Naive thymus-derived CD8-positive, alpha-beta T cell (primary cell): ENCODE data around the gene OSBPL6. TPM values are rescaled to one million over a fixed set of nuclear protein-coding genes. Genes with fewer than 3 reads are reported as not detected.

Experiments
- ATAC-seq, 2 donors: fragments of 150-1000 bp; cut with Tn5 transposase in 1 of 2; sonication (Bioruptor Pico), chemical (Tn5 transposase) in 1 of 2; 1 replicate in 1 of 2; 2 replicates in 1 of 2; pipeline ENCODE4 v1.10.0; 2021; ENCODE audit warnings: mild to moderate bottlenecking in 2 of 2, moderate library complexity in 2 of 2
- POLR2A ChIA-PET: fragments of 350-600 bp; sonication (Branson Sonifier 250); formaldehyde crosslinking; loops from one replicate; lab custom pipeline; 2021; ENCODE audit warnings: antibody characterized with exemption; lab: Charles Lee
- DNase-seq, 10 donors: peaks; one replicate each; pipeline versions ENCODE4 v3.0.0 to v3.0.0-alpha.2; 2020 to 2022
- H3K27ac Mint-ChIP-seq, 10 donors: one replicate each; pipeline ENCODE4 v1.8.0; 2020 to 2022; ENCODE audit warnings: mild to moderate bottlenecking in 10 of 10, mixed read lengths in 10 of 10, moderate library complexity in 4 of 10, inconsistent platforms in 1 of 10
- H3K27me3 Mint-ChIP-seq, 5 donors: one replicate each; pipeline ENCODE4 v1.8.0; 2021 to 2022; ENCODE audit warnings: mixed read lengths in 5 of 5
- H3K36me3 Mint-ChIP-seq, 3 donors: one replicate each; pipeline ENCODE4 v1.8.0; 2020 to 2022; ENCODE audit warnings: mixed read lengths in 3 of 3, mild to moderate bottlenecking in 2 of 3, inconsistent platforms in 1 of 3
- H3K4me1 Mint-ChIP-seq, 4 donors: one replicate each; pipeline ENCODE4 v1.8.0; 2021 to 2022; ENCODE audit warnings: mixed read lengths in 4 of 4
- H3K4me3 Mint-ChIP-seq, 10 donors: one replicate each; pipeline ENCODE4 v1.8.0; 2020 to 2022; ENCODE audit warnings: mild to moderate bottlenecking in 10 of 10, mixed read lengths in 10 of 10, moderate library complexity in 6 of 10, inconsistent platforms in 1 of 10
- H3K9me3 Mint-ChIP-seq, 9 donors: one replicate each; pipeline ENCODE4 v1.8.0; 2020 to 2022; ENCODE audit warnings: mixed read lengths in 9 of 9, mild to moderate bottlenecking in 3 of 9, inconsistent platforms in 1 of 9, moderate library complexity in 1 of 9
- polyA plus RNA-seq, 3 donors: library from polyadenylated mRNA; unstranded; fragments of 300-500 nt; fragmentation: Illumina TruSeq; gene quantifications; one replicate each; pipeline ENCODE4 v1.2.3, GENCODE V29; 2021
- total RNA-seq, 8 experiments: library from RNA in 2 of 8; stranded (reverse) in 2 of 8; gene quantifications; one replicate each; pipeline ENCODE4 v1.2.3 and lab custom pipeline; 2021 to 2026

Gene OSBPL6
- total and polyA plus RNA-seq, 5 experiments from 2014 or later: 0.16 to 0.67 TPM; not detected in 3

DNA sequence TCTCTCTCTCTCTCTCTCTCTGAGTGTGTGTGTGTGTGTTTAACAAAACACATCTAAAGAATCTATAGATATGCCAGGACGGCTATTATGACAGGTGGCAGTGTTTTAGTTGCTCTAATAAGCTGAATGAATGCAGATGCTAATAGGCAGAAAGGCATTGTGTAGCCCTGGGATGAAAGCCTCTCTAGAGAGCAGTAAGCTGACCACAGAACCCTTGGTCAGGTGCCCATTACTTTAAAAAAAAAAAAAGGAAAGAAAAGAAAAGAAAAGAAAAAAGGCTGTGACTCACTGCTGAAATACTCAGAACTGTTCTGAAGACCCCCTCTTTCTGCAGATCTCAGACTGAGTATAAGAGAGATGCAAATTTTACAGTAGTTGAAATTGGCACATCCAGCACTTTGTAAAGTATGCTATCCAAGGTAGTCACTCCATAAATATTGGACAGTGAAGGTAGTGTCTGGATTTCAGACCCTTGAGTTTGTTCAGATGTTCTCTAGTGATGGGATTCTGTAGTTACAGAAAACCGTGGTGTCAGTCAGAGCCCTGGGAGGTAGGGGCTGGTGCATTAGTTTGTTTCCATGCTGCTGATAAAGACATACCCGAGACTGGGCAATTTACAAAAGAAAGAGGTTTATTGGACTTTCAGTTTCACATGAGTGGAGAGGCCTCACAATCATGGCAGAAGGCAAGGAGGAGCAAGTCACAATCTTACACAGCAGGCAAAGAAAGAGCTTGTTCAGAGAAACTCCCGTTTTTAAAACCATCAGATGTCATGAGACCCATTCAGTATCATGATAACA, 30.9 kb downstream of the OSBPL6 start:
- DNase-seq (no peak), ATAC-seq (no peak)
- Mint-ChIP-seq H3K27me3 (peaks cover 15 to 59% (median 26%) of the 10 kb centered on the region in 5 donors), H3K27ac (no peak overlapping the region), H3K4me1 (no peaks in the 10 kb centered on the region), H3K9me3 (no peaks in the 10 kb centered on the region), H3K4me3 (no peak overlapping the region), H3K36me3 (no peaks in the 10 kb centered on the region)
- POLR2A ChIA-PET: no interaction called here

DNA sequence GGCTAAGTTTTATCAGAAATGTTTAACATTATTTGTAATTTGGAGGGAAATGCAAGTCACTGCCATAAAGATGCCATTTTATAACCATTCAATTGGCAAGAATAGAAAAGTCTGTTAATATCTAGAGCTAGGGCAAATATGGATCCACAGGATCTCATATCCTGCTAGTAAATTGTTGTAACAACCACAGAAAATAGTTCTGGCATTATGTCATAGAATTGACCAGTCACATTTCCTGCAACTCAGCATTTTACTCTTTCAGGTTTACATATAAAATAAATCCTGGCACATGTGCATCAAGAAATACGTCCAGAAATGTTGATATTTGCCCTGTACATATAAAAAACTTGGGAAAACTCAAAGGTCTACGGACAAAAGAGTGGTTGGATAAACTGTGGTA, 32.9 kb downstream of the OSBPL6 start:
- no peak overlapping the region for H3K4me3 Mint-ChIP-seq
- H3K36me3 Mint-ChIP-seq: no peaks in the 10 kb centered on the region
- no peak for DNase-seq
- H3K27me3 Mint-ChIP-seq: peaks cover 11 to 42% (median 23%) of the 10 kb centered on the region in 5 donors
- ATAC-seq: no peak
- H3K27ac Mint-ChIP-seq: no peak overlapping the region
- H3K4me1 Mint-ChIP-seq: no peaks in the 10 kb centered on the region
- POLR2A ChIA-PET: no interaction called here
- no peaks in the 10 kb centered on the region for H3K9me3 Mint-ChIP-seq

GRCh38 chr2:178229927-178230326, 35.6 kb downstream of the OSBPL6 start:
- POLR2A ChIA-PET: no interaction called here
- Mint-ChIP-seq H3K4me1 (no peaks in the 10 kb centered on the region), H3K36me3 (no peaks in the 10 kb centered on the region), H3K27ac (no peak overlapping the region), H3K27me3 (peaks cover 6 to 16% (median 14%) of the 10 kb centered on the region in 5 donors), H3K4me3 (no peak overlapping the region), H3K9me3 (no peaks in the 10 kb centered on the region)
- ATAC-seq: no peak
- DNase-seq: no peak

- H3K4me1 Mint-ChIP-seq: no peaks in the 10 kb centered on the region
- H3K4me3 Mint-ChIP-seq: no peak overlapping the region
- ATAC-seq (no peak), DNase-seq (no peak)
- H3K27me3 Mint-ChIP-seq: peaks cover 4 to 11% (median 9%) of the 10 kb centered on the region in 5 donors
- POLR2A ChIA-PET: no interaction called here
- no peaks in the 10 kb centered on the region for H3K9me3 Mint-ChIP-seq
- no peaks in the 10 kb centered on the region for H3K36me3 Mint-ChIP-seq
- no peak overlapping the region for H3K27ac Mint-ChIP-seq
Observed at GRCh38 chr2:178230396-178230795, 36.1 kb downstream of the OSBPL6 start.

GRCh38 chr2:178233428-178233827, 39.1 kb downstream of the OSBPL6 start:
- POLR2A ChIA-PET: no interaction called here

GRCh38 chr2:178234648-178235047, 40.3 kb downstream of the OSBPL6 start:
- H3K27ac Mint-ChIP-seq: no peak overlapping the region
- H3K4me3 Mint-ChIP-seq: no peak overlapping the region
- DNase-seq (no peak), ATAC-seq (no peak)
- H3K27me3 Mint-ChIP-seq: peaks cover 7 to 20% (median 11%) of the 10 kb centered on the region in 5 donors
- no peaks in the 10 kb centered on the region for H3K9me3 Mint-ChIP-seq
- H3K36me3 Mint-ChIP-seq: no peaks in the 10 kb centered on the region
- POLR2A ChIA-PET: no interaction called here
- no peaks in the 10 kb centered on the region for H3K4me1 Mint-ChIP-seq

More at GRCh38 chr2:178233428-178233827, 39.1 kb downstream of the OSBPL6 start:
- no peak for ATAC-seq
- Mint-ChIP-seq H3K4me1 (no peaks in the 10 kb centered on the region), H3K4me3 (no peak overlapping the region), H3K9me3 (no peaks in the 10 kb centered on the region), H3K27me3 (peaks cover 7 to 18% (median 11%) of the 10 kb centered on the region in 5 donors), H3K27ac (no peak overlapping the region), H3K36me3 (no peaks in the 10 kb centered on the region)
- DNase-seq: no peak

DNA sequence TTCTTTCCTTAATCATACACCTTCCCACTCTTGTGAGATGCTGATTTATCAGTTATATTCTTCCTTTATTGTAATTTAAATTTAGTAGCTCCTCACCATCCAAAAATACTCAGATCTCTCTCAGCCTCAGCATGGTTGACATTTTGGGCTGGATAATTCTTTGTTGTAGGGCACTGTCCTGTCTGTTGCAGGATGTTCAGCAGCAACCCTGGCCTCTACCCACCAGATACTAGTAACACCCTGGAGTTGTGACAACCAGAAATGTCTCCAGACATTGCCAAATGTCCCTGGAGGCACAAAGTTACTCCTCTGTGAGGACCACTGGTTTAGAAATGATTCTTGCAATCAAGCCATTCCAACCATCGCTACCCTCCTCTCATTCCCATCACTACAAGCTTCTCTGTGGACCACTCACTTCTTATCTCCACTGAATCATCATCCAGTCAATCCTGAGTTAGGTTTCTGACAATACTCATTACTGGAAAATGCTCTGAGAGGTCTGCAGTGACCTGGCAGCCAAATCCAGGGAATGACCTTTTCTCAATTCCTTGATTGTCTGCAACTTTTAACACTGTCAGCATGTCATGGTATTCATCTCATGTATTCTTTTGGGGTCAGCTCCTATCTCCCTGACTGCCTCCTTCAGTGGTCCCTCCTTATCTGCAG, 43.3 kb downstream of the OSBPL6 start:
- Mint-ChIP-seq H3K27me3 (peaks cover 7 to 20% (median 12%) of the 10 kb centered on the region in 5 donors), H3K27ac (no peak overlapping the region), H3K36me3 (no peaks in the 10 kb centered on the region), H3K4me1 (no peaks in the 10 kb centered on the region), H3K9me3 (no peaks in the 10 kb centered on the region), H3K4me3 (no peak overlapping the region)
- DNase-seq (no peak), ATAC-seq (no peak)
- POLR2A ChIA-PET: no interaction called here

DNA sequence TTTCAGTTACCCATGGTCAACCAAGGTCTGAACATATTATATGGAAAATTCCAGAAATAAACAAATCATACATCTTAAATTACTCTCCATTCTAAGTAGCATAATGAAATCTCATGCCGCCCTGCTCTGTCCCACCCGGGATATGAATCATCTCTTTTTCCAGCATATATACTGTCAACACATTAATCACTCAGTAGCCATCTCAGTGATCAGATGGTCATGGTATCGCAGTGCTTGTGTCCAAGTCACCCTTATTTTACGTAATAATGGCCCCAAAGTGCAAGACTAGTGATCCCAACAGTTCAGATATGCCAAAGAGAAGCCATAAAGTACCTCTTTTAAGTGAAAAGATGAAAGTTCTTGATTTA, 43.8 kb downstream of the OSBPL6 start:
- no peak overlapping the region for H3K27ac Mint-ChIP-seq
- no peaks in the 10 kb centered on the region for H3K36me3 Mint-ChIP-seq
- POLR2A ChIA-PET: no interaction called here
- H3K4me3 Mint-ChIP-seq: no peak overlapping the region
- DNase-seq (no peak), ATAC-seq (no peak)
- H3K27me3 Mint-ChIP-seq: peaks cover 7 to 20% (median 12%) of the 10 kb centered on the region in 5 donors
- H3K9me3 Mint-ChIP-seq: no peaks in the 10 kb centered on the region
- no peaks in the 10 kb centered on the region for H3K4me1 Mint-ChIP-seq

GRCh38 chr2:178238750-178239149, 44.4 kb downstream of the OSBPL6 start:
- H3K36me3 Mint-ChIP-seq: no peaks in the 10 kb centered on the region
- POLR2A ChIA-PET: no interaction called here

DNA sequence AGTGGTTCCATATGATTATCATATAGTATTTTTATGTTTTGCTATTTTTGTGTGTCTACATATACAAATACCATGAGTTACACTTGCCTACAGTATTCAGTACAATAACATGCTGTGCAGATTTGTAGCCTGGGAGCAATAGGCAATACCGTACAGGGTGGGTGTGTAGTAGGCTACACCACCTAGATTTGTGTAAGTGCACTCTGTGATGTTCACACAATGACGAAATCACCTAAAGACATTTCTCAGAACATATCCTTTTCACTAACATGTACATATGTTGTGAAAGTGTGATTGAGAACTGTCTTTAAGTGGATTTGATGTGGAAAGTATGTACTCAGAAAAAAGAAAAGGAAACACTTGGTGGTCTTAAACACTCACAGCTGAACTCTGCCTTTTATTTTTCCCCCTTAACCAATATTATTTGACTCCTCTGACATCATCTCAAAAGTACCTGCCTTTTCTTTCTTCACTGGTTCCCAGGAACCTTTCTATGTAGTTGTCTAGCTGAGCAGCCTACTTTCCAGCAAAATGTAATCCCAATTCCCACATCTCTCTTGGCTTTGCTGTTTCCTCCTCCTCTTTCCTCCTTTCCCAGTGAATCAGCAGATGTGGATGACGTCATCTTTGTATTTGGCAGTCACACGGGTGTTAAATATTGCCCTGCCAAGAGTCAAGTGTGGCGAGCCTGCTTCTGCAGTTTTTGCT, 47.7 kb downstream of the OSBPL6 start:
- Mint-ChIP-seq H3K27ac (no peak overlapping the region), H3K4me1 (no peaks in the 10 kb centered on the region), H3K36me3 (no peaks in the 10 kb centered on the region), H3K9me3 (no peaks in the 10 kb centered on the region), H3K27me3 (peaks cover 7 to 29% (median 17%) of the 10 kb centered on the region in 5 donors), H3K4me3 (no peak overlapping the region)
- DNase-seq: no peak
- ATAC-seq: no peak
- POLR2A ChIA-PET: no interaction called here

More at GRCh38 chr2:178238750-178239149, 44.4 kb downstream of the OSBPL6 start:
- H3K9me3 Mint-ChIP-seq: no peaks in the 10 kb centered on the region
- DNase-seq (no peak), ATAC-seq (no peak)
- peaks cover 7 to 21% (median 12%) of the 10 kb centered on the region in 5 donors for H3K27me3 Mint-ChIP-seq
- H3K4me3 Mint-ChIP-seq: no peak overlapping the region
- no peak overlapping the region for H3K27ac Mint-ChIP-seq
- H3K4me1 Mint-ChIP-seq: no peaks in the 10 kb centered on the region

GRCh38 chr2:178242552-178242883, 48.2 kb downstream of the OSBPL6 start:
- H3K36me3 Mint-ChIP-seq: no peaks in the 10 kb centered on the region
- H3K4me3 Mint-ChIP-seq: no peak overlapping the region
- H3K27me3 Mint-ChIP-seq: peaks cover 9 to 29% (median 17%) of the 10 kb centered on the region in 5 donors
- POLR2A ChIA-PET: no interaction called here
- no peaks in the 10 kb centered on the region for H3K9me3 Mint-ChIP-seq
- DNase-seq: no peak
- H3K4me1 Mint-ChIP-seq: no peaks in the 10 kb centered on the region
- no peak for ATAC-seq
- H3K27ac Mint-ChIP-seq: no peak overlapping the region

DNA sequence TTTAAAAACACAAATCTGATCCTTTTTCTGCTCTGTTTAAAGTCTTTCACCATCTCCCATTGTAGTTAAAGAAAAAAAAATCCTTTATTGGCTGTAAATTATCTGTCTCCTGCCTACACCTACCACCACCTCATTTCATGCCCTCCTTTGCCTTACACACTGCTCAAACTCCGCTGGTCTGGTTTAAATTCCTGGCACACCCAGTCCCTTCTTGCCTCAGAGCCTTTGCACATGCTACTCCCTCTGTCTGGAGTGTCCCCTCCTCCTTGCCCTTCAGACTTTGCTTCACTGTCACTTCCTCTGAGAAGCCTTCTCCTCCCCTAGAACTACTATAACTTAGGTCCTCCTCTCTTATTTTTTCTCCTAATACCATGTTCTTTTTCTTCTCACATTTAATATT, 49.6 kb downstream of the OSBPL6 start:
- Mint-ChIP-seq H3K9me3 (no peaks in the 10 kb centered on the region), H3K27me3 (peaks cover 4 to 26% (median 9%) of the 10 kb centered on the region in 5 donors), H3K36me3 (no peaks in the 10 kb centered on the region), H3K4me1 (no peaks in the 10 kb centered on the region), H3K27ac (no peak overlapping the region), H3K4me3 (no peak overlapping the region)
- no peak for DNase-seq
- POLR2A ChIA-PET: no interaction called here
- ATAC-seq: no peak

DNA sequence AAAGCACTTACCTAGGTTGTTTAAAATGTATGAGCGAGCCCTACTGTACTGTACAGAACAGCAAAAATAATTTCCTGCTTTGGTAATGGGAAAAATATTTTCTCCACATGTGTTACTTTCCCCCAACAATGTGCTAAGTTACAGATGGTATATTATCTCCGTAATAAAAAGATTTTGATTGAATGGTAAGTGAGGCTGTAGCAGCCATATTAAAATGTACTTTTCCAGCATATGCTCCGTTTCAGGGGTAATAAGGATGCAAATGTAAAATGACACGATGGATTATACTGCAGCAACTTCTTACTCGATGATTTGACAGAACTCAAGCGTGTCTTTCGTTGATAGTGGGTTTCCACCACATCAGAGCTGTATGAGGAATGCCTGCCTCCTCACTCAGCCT, 50.5 kb downstream of the OSBPL6 start:
- ATAC-seq (no peak), DNase-seq (no peak)
- Mint-ChIP-seq H3K27me3 (peaks cover 4 to 25% (median 9%) of the 10 kb centered on the region in 5 donors), H3K27ac (no peak overlapping the region), H3K9me3 (no peaks in the 10 kb centered on the region), H3K4me1 (no peaks in the 10 kb centered on the region), H3K36me3 (no peaks in the 10 kb centered on the region), H3K4me3 (no peak overlapping the region)
- POLR2A ChIA-PET: no interaction called here
